Uterus (tissue), 4 donors: ENCODE data around the gene CAPZB. TPM values are rescaled to one million over a fixed set of nuclear protein-coding genes. Genes with fewer than 3 reads are reported as not detected.
"Not testable (repeated sequence)": the region's sequence is repeated elsewhere in the genome, so short reads cannot be mapped to it uniquely, and the experiment has no call there.

Source experiments
- DNase-seq, 2 donors: peaks; one replicate each; pipeline ENCODE4 v3.0.0-alpha.2; 2019 to 2020
- H3K27ac ChIP-seq, 2 donors: fragments of 200-600 bp; sonication (generic); 1 replicate in 1 of 2; 2 replicates in 1 of 2; pipeline ENCODE4 v1.5.1; 2016 to 2018
- H3K27me3 ChIP-seq, 2 donors: fragments of 200-600 bp; sonication (generic); one replicate each; pipeline ENCODE4 v1.5.1; 2018 to 2019; ENCODE audit warnings: control low read depth in 1 of 2
- H3K36me3 ChIP-seq, 2 donors: fragments of 200-600 bp; sonication (generic); one replicate each; pipeline ENCODE4 v1.5.1; 2019; ENCODE audit warnings: control low read depth in 1 of 2
- H3K4me1 ChIP-seq, 2 donors: fragments of 200-600 bp; sonication (generic); one replicate each; pipeline ENCODE4 v1.5.1; 2018 to 2019; ENCODE audit warnings: control low read depth in 1 of 2
- H3K4me3 ChIP-seq, 2 donors: fragments of 200-600 bp; sonication (generic); 1 replicate in 1 of 2; 2 replicates in 1 of 2; pipeline ENCODE4 v1.5.1; 2018 to 2019; ENCODE audit warnings: mild to moderate bottlenecking in 1 of 2
- H3K9me3 ChIP-seq, 2 donors: fragments of 200-600 bp; sonication (generic); one replicate each; pipeline ENCODE4 v1.5.1; 2019; ENCODE audit warnings: control low read depth in 1 of 2
- POLR2A ChIP-seq, 2 donors: fragments of 450-650 bp; IDR thresholded peaks; one replicate each; pipeline ENCODE4 v1.6.1; 2016; ENCODE audit warnings: antibody characterized with exemption in 2 of 2, mild to moderate bottlenecking in 1 of 2, moderate library complexity in 1 of 2
- intact Hi-C: fragments of 100-400 bp; cut with DNase I; formaldehyde crosslinking; loops from one replicate; pipeline ENCODE4 v1.15.1; 2023; ENCODE audit warnings: low total_unique reads
- total RNA-seq, 4 donors: library from RNA; depleted of rRNA in 3 of 4; stranded (reverse); fragments of >200 nt in 3 of 4; gene quantifications; one replicate each; pipeline versions ENCODE4 v1.1.0 to v1.2.4, GENCODE V29; 2014 to 2023
- TF ChIP-seq, protein P1 (sequence below), 4 experiments: fragments of 200-600 bp in 2 of 4; fragments of 450-650 bp in 2 of 4; sonication (generic) in 2 of 4; IDR thresholded peaks; one replicate each; pipeline ENCODE4 v1.5.1; 2016 to 2019; ENCODE audit warnings: antibody characterized with exemption in 4 of 4, mild to moderate bottlenecking in 2 of 4, moderate library complexity in 1 of 4
- donor health status: DM: yes; HTN: yes; CAD: no.

Gene CAPZB
- total RNA-seq, 4 donors from 2014 or later, result 94.4 to 281 (median 141) TPM

DNA sequence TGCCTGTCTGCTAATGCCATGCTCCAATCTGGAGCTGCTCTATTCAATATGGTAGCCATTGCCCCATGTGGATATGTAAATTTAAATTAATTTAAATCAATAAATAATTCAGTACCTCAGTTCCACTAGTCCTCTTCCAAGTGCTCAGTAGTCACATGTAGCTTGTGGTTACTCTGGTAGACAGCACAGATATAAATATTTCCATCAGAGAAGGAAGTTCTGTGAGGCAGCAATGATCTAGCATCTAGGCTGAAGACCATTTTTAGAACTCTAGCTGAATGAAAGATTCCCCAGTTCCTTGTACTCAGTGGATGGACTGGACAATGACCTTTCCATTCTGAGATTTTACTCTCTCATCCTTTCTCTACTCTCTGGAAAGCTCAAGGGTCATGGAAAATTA is 25.8 kb upstream of the CAPZB start:
- TF ChIP-seq POLR2A (IDR thresholded peaks at IDR 0.05), result no peak
- TF ChIP-seq, protein P1, sequence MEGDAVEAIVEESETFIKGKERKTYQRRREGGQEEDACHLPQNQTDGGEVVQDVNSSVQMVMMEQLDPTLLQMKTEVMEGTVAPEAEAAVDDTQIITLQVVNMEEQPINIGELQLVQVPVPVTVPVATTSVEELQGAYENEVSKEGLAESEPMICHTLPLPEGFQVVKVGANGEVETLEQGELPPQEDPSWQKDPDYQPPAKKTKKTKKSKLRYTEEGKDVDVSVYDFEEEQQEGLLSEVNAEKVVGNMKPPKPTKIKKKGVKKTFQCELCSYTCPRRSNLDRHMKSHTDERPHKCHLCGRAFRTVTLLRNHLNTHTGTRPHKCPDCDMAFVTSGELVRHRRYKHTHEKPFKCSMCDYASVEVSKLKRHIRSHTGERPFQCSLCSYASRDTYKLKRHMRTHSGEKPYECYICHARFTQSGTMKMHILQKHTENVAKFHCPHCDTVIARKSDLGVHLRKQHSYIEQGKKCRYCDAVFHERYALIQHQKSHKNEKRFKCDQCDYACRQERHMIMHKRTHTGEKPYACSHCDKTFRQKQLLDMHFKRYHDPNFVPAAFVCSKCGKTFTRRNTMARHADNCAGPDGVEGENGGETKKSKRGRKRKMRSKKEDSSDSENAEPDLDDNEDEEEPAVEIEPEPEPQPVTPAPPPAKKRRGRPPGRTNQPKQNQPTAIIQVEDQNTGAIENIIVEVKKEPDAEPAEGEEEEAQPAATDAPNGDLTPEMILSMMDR (IDR thresholded peaks at IDR 0.05), result no peak

DNA sequence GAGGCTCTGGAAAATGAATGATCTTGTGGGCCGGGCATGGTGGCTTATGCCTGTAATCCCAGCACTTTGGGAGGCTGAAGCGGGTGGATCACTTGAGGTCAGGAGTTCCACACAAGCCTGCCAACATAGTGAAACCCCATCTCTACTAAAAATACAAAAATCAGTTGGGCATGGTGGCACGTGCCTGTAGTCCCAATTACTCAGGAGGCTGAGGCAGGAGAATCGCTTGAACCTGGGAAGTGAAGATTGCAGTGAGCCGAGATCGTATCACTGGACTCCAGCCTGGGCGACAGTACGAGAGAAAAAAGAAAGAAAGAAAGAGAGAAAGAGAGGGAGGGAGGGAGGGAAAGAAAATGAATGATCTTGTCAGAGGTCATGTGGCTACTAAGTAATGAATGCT is 24.3 kb upstream of the CAPZB start:
- H3K27me3 ChIP-seq, H3K4me3 ChIP-seq, H3K4me1 ChIP-seq, H3K36me3 ChIP-seq, DNase-seq, H3K9me3 ChIP-seq, intact Hi-C loops: not testable (repeated sequence)
- H3K27ac ChIP-seq, result peak overlapping the region in 1 of 2 donors; percentile 43

More for the DNA sequence above, 25.8 kb upstream of the CAPZB start:
- no peaks in the 10 kb centered on the region for H3K36me3 ChIP-seq
- peaks cover 0 to 3% of the 10 kb centered on the region in 2 donors for H3K4me1 ChIP-seq
- no peak overlapping the region for H3K27ac ChIP-seq
- DNase-seq, result no peak
- H3K4me3 ChIP-seq, result no peak overlapping the region
- intact Hi-C loops, result no loop called here
- H3K9me3 ChIP-seq, result no peaks in the 10 kb centered on the region
- H3K27me3 ChIP-seq, result no peaks in the 10 kb centered on the region

DNA sequence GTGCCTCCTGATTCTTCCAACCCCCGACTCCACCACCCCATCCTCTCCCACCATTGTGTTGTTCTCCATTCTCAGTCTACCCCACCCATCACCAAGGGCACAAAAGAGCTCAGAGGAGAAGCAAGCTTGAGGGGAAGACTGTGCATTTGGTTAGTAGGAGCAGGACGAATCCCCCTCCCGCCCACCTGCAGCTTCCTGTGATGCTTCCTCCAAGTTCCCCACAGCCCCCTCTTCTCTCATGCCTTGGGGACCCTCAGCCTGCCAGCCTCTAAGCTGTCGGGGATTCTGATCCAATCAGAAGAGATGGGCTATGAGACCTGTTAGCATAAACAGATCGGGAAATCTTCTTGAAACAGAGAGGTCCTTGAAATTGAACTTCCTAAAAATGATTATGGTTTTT is 22.2 kb upstream of the CAPZB start:
- H3K4me1 ChIP-seq, result peaks cover 3% of the 10 kb centered on the region in 2 donors

DNA sequence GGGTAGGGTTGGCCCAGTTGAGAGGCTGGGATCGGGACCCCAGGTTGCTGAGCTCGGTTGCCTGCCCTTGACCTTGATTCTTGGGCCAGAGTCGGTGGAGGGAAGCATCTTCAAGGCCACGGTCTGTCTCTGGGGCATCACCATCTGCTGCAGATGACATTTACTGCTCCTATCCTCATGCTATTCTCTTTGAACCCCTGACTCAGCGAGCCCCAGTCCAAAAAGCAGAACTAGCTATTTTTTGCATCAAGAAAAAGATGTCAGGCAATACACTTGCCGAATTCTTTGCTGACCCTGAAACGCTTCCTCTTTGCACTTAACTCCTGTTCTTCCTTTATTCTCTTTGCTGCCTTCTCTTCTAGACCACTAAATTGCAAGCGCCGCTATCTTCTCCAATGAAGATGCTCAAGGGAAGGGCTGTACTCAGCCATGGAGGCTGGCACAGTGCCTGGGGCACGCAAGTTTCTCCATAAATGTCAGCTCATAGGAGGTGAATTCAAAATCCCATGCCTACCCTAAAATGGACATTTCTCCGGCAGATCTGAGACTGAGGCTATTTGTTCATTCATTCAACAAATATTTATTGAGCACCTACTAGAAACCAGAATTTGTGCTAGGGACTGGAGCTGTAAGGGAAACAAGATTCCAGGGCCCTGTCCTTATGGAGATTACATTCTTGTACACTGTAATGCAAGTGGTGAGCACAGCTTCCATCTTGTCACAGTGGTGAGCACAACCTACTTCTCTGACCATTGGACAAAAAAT is 20.5 kb upstream of the CAPZB start:
- Histone ChIP-seq H3K9me3 (no peaks in the 10 kb centered on the region), H3K4me1 (peaks cover 3% of the 10 kb centered on the region in 2 donors)
- TF ChIP-seq POLR2A (IDR thresholded peaks at IDR 0.05), result no peak
- TF ChIP-seq, protein P1 (IDR thresholded peaks at IDR 0.05), result no peak

More for the DNA sequence above, 22.2 kb upstream of the CAPZB start:
- Histone ChIP-seq H3K9me3 (no peaks in the 10 kb centered on the region), H3K27me3 (no peaks in the 10 kb centered on the region), H3K36me3 (no peaks in the 10 kb centered on the region), H3K4me3 (no peak overlapping the region), H3K27ac (peak overlapping the region; percentile 85 to 86)
- intact Hi-C loops, result no loop called here
- no peak for TF ChIP-seq POLR2A (IDR thresholded peaks at IDR 0.05)
- TF ChIP-seq, protein P1 (IDR thresholded peaks at IDR 0.05), result no peak
- no peak for DNase-seq

DNA sequence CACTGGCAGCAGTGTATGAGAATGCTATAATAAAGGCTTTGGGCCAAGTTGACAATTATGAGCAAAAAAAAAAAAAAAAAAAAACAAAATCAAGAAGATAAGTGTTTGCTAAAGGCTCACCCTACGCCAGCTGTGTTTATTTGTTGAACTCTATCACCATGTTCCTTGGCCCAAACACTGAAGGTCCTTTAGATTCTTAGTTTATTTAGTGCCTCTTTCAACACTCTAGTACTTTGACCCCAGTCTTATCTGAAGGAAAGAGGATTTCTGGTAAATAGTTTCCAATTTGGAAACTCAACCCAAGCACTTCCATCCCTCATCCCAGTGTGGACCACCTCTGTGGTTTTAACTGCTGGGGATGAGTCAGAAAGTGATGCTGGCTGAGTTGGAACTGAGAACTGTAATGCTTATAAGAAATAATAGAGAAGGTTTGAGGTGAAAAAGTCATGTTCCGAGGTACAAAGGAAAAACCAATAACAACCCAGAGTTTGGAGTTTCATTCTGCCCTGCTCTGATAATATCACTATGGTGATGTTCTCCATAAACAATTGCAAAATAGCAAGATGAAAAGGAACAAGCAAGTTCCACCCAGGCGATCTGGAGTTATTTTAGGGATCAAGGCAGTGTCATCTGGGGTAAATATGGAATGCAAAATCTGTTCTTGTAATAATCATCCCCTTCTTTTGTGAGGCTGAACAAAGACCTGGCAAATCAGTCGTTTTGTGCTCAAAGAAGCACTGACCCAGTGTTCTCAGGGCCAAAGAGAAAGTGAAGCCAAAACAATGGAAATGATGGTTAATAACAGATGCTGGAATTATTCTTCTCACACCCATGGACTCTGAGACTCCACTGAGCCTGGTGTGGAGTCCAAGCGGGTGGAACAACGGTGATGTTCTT is 19.7 kb upstream of the CAPZB start:
- H3K4me1 ChIP-seq, result peaks cover 3% of the 10 kb centered on the region in 2 donors
- H3K4me3 ChIP-seq, result no peak overlapping the region
- H3K27me3 ChIP-seq, result no peaks in the 10 kb centered on the region
- peak overlapping the region; percentile 85 to 86 for H3K27ac ChIP-seq
- TF ChIP-seq, protein P1 (IDR thresholded peaks at IDR 0.05), result peak in 1 of 4 experiments; percentile 4
- TF ChIP-seq POLR2A (IDR thresholded peaks at IDR 0.05), result no peak
- intact Hi-C loops, result no loop called here
- no peaks in the 10 kb centered on the region for H3K9me3 ChIP-seq
- H3K36me3 ChIP-seq, result no peaks in the 10 kb centered on the region
- DNase-seq, result peak; percentile 62 to 81

More for the DNA sequence above, 20.5 kb upstream of the CAPZB start:
- DNase-seq, result peak; percentile 40 to 44
- Histone ChIP-seq H3K27ac (peak overlapping the region; percentile 85 to 86), H3K27me3 (no peaks in the 10 kb centered on the region), H3K36me3 (no peaks in the 10 kb centered on the region), H3K4me3 (no peak overlapping the region)
- intact Hi-C loops, result no loop called here

DNA sequence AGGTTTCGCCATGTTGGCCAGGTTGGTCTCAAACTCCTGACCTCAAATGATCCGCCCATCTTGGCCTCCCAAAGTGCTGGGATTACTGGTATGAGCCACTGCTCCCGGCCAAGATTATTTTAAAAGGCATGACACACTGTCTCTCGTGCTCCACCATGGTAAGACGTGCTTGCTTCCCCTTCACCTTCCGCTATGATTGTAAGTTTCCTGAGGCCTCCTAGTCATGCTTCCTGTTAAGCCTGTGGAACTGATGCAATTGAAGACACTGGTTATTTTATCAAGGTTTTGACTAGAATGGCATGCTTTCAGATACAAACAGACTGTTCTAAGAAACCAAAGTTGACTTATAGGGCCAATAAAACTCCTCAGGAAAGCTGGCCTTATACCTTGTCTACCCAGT is 16.9 kb upstream of the CAPZB start:
- H3K4me1 ChIP-seq, H3K36me3 ChIP-seq, H3K27ac ChIP-seq, DNase-seq, H3K27me3 ChIP-seq, H3K4me3 ChIP-seq, intact Hi-C loops, H3K9me3 ChIP-seq: not testable (repeated sequence)

DNA sequence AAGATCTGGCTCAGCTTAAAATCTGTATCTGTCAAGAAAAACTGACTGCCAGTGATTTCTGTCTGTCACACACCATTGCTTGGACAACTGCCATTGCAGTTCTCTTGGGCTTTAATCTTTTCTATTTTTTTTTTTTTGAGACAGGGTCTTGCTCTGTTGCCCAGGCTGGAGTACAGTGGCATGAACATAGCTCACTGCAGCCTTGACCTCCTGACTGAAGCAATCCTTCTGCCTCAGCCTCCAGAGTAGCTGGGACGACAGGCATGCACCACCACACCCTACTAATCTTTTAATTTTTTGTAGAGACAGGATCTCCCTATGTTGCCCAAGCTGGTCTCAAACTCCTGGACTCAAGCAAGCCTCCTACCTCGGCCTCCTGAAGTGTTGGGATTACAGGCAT is 14.5 kb upstream of the CAPZB start:
- H3K36me3 ChIP-seq, intact Hi-C loops, H3K4me1 ChIP-seq, H3K9me3 ChIP-seq, H3K27me3 ChIP-seq, H3K27ac ChIP-seq, H3K4me3 ChIP-seq, DNase-seq: not testable (repeated sequence)

DNA sequence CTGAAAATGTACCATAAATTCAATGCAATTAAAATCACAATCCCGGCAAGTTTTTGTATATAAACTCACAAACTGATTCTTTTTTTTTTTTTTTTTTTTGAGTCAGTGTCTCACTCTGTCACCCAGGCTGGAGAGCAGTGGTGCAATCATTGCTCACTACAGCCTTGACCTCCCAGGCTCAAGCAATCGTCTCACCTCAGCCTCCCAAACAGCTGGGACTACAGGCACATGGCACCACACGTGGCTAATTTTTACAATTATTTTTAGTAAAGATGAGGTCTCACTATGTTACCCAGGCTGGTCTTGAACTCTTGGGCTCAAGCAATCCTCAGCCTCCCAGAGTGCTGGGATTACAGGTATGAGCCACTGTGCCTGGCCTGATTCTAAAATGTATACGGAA is 12.1 kb upstream of the CAPZB start:
- DNase-seq, H3K27me3 ChIP-seq, H3K9me3 ChIP-seq, H3K27ac ChIP-seq, H3K4me1 ChIP-seq, intact Hi-C loops, H3K4me3 ChIP-seq, H3K36me3 ChIP-seq: not testable (repeated sequence)
